Activated CD8-positive, alpha-beta memory T cell treated with anti-CD3 and anti-CD28 coated beads, Interleukin-2, amount 10 ng/mL, durations not matched to agents 7 days and 5 days (primary cell): ENCODE measurements around the gene PLXNA4. TPM values are rescaled to one million over a fixed set of nuclear protein-coding genes. Genes with fewer than 3 reads are reported as not detected.

ENCODE experiments used
- ATAC-seq: fragments of 150-1000 bp; cut with Tn5 transposase; one replicate; pipeline ENCODE4 v1.10.0; 2021; ENCODE audit warnings: moderate library complexity
- CTCF ChIA-PET: fragments of 350-600 bp; sonication (Branson Sonifier 250); formaldehyde crosslinking; loops from one replicate; lab custom pipeline; 2021; ENCODE audit warnings: antibody characterized with exemption; lab: Charles Lee
- DNase-seq: peaks from one replicate; pipeline ENCODE4 v3.0.0-alpha.2; 2020
- H3K27ac Mint-ChIP-seq: one replicate; pipeline ENCODE4 v1.8.0; 2021; ENCODE audit warnings: mild to moderate bottlenecking, mixed read lengths
- H3K27me3 Mint-ChIP-seq: one replicate; pipeline ENCODE4 v1.8.0; 2021; ENCODE audit warnings: mixed read lengths
- H3K36me3 Mint-ChIP-seq: one replicate; pipeline ENCODE4 v1.8.0; 2021; ENCODE audit warnings: mild to moderate bottlenecking, mixed read lengths
- H3K4me1 Mint-ChIP-seq: one replicate; pipeline ENCODE4 v1.8.0; 2021; ENCODE audit warnings: mixed read lengths
- H3K4me3 Mint-ChIP-seq: one replicate; pipeline ENCODE4 v1.8.0; 2021; ENCODE audit warnings: mild to moderate bottlenecking, moderate library complexity, mixed read lengths
- H3K9me3 Mint-ChIP-seq: one replicate; pipeline ENCODE4 v1.8.0; 2022; ENCODE audit warnings: low read depth, mixed read lengths
- total RNA-seq, 2 experiments: library from RNA; stranded (reverse); gene quantifications; one replicate each; pipeline ENCODE4 v1.2.3, GENCODE V29; 2021

PLXNA4 gene
- total RNA-seq, 2 experiments from 2014 or later = 1.2 to 1.6 TPM

- no peak overlapping the region for H3K4me3 Mint-ChIP-seq
- peaks cover 57% of the 10 kb centered on the region for H3K27me3 Mint-ChIP-seq
- peaks cover 11% of the 10 kb centered on the region for H3K4me1 Mint-ChIP-seq
These were observed 4.5 kb upstream of the PLXNA4 start for GRCh38 chr7:132580717-132581285.

GRCh38 chr7:132580277-132580676, 4.0 kb upstream of the PLXNA4 start:
- H3K9me3 Mint-ChIP-seq = no peaks in the 10 kb centered on the region
- no peak overlapping the region for H3K27ac Mint-ChIP-seq
- CTCF ChIA-PET = interaction anchor here (0.7 to 11.8 kb wide), 56 partner anchors 10 to 892 kb away, joined by 3 to 216 read pairs (median 4); no protein-coding TSS in a partner anchor
- peaks cover 12% of the 10 kb centered on the region for H3K4me1 Mint-ChIP-seq
- ATAC-seq (no peak), DNase-seq (no peak)
- H3K27me3 Mint-ChIP-seq = peaks cover 59% of the 10 kb centered on the region
- no peak overlapping the region for H3K4me3 Mint-ChIP-seq
- no peaks in the 10 kb centered on the region for H3K36me3 Mint-ChIP-seq

More at GRCh38 chr7:132580717-132581285, 4.5 kb upstream of the PLXNA4 start:
- peak; percentile 81 for DNase-seq
- ATAC-seq = peak; percentile 82
- no peaks in the 10 kb centered on the region for H3K9me3 Mint-ChIP-seq
- no peak overlapping the region for H3K27ac Mint-ChIP-seq
- CTCF ChIA-PET = interaction anchor here (0.7 to 11.8 kb wide), 57 partner anchors 10 to 893 kb away, joined by 3 to 216 read pairs (median 4); no protein-coding TSS in a partner anchor
- no peaks in the 10 kb centered on the region for H3K36me3 Mint-ChIP-seq

GRCh38 chr7:132579260-132579899, 3.1 kb upstream of the PLXNA4 start:
- ATAC-seq (no peak), DNase-seq (no peak)
- H3K4me3 Mint-ChIP-seq = no peak overlapping the region
- no peak overlapping the region for H3K27ac Mint-ChIP-seq
- H3K9me3 Mint-ChIP-seq = no peaks in the 10 kb centered on the region
- CTCF ChIA-PET = interaction anchor here (1.1 to 11.8 kb wide), 11 partner anchors 10 to 854 kb away, joined by 3 to 216 read pairs (median 11); no protein-coding TSS in a partner anchor
- H3K4me1 Mint-ChIP-seq = peaks cover 15% of the 10 kb centered on the region
- no peaks in the 10 kb centered on the region for H3K36me3 Mint-ChIP-seq
- H3K27me3 Mint-ChIP-seq = peaks cover 62% of the 10 kb centered on the region

- CTCF ChIA-PET = interaction anchor here (1.1 to 11.8 kb wide), 6 partner anchors 22 to 260 kb away, joined by 3 to 216 read pairs (median 8); no protein-coding TSS in a partner anchor
- DNase-seq (no peak), ATAC-seq (no peak)
- Mint-ChIP-seq H3K36me3 (no peaks in the 10 kb centered on the region), H3K27me3 (peaks cover 68% of the 10 kb centered on the region), H3K4me3 (no peak overlapping the region), H3K9me3 (no peaks in the 10 kb centered on the region), H3K4me1 (peaks cover 15% of the 10 kb centered on the region), H3K27ac (no peak overlapping the region)
These were observed 2.6 kb upstream of the PLXNA4 start for GRCh38 chr7:132578826-132579225.

GRCh38 chr7:132578050-132578370, 1.7 kb upstream of the PLXNA4 start:
- DNase-seq (no peak), ATAC-seq (no peak)
- H3K4me3 Mint-ChIP-seq = no peak overlapping the region
- no peaks in the 10 kb centered on the region for H3K36me3 Mint-ChIP-seq
- H3K27me3 Mint-ChIP-seq = peaks cover 72% of the 10 kb centered on the region
- H3K4me1 Mint-ChIP-seq = peaks cover 15% of the 10 kb centered on the region
- H3K9me3 Mint-ChIP-seq = no peaks in the 10 kb centered on the region
- CTCF ChIA-PET = interaction anchor here (0.9 to 11.8 kb wide), 5 partner anchors 9 to 259 kb away, joined by 3 to 216 read pairs (median 4); no protein-coding TSS in a partner anchor
- H3K27ac Mint-ChIP-seq = no peak overlapping the region

GRCh38 chr7:132577206-132578049, 1.2 kb upstream of the PLXNA4 start:
- Mint-ChIP-seq H3K27ac (no peak overlapping the region), H3K4me1 (peaks cover 15% of the 10 kb centered on the region), H3K36me3 (no peaks in the 10 kb centered on the region), H3K9me3 (no peaks in the 10 kb centered on the region), H3K27me3 (peaks cover 76% of the 10 kb centered on the region), H3K4me3 (no peak overlapping the region)
- ATAC-seq = peak; percentile 27
- CTCF ChIA-PET = interaction anchor here (0.9 to 11.8 kb wide), 5 partner anchors 10 to 259 kb away, joined by 3 to 216 read pairs (median 4); no protein-coding TSS in a partner anchor
- DNase-seq = no peak

- DNase-seq (no peak), ATAC-seq (no peak)
- CTCF ChIA-PET = interaction anchor here (1.3 to 11.8 kb wide), 4 partner anchors 128 to 258 kb away, joined by 4 to 216 read pairs (median 59); no protein-coding TSS in a partner anchor
- H3K36me3 Mint-ChIP-seq = no peaks in the 10 kb centered on the region
- no peaks in the 10 kb centered on the region for H3K9me3 Mint-ChIP-seq
- peaks cover 80% of the 10 kb centered on the region for H3K27me3 Mint-ChIP-seq
- peak overlapping the region; percentile 25 for H3K4me3 Mint-ChIP-seq
- H3K27ac Mint-ChIP-seq = no peak overlapping the region
- H3K4me1 Mint-ChIP-seq = peaks cover 15% of the 10 kb centered on the region
These were observed 433 bp upstream of the PLXNA4 start for GRCh38 chr7:132576721-132577085.

- peaks cover 88% of the 10 kb centered on the region for H3K27me3 Mint-ChIP-seq
- peak overlapping the region; percentile 29 for H3K4me3 Mint-ChIP-seq
- peaks cover 14% of the 10 kb centered on the region for H3K4me1 Mint-ChIP-seq
- H3K27ac Mint-ChIP-seq = no peak overlapping the region
- CTCF ChIA-PET = interaction anchor here (2.2 to 11.8 kb wide), 3 partner anchors 18 to 257 kb away, joined by 9 to 216 read pairs (median 9); no protein-coding TSS in a partner anchor
- H3K9me3 Mint-ChIP-seq = no peaks in the 10 kb centered on the region
- H3K36me3 Mint-ChIP-seq = no peaks in the 10 kb centered on the region
- no peak for ATAC-seq
- DNase-seq = no peak
These were observed 770 bp downstream of the PLXNA4 start for GRCh38 chr7:132575419-132575981.

- DNase-seq (no peak), ATAC-seq (no peak)
- CTCF ChIA-PET = interaction anchor here (2.2 to 11.8 kb wide), 3 partner anchors 17 to 256 kb away, joined by 9 to 216 read pairs (median 9); no protein-coding TSS in a partner anchor
- H3K36me3 Mint-ChIP-seq = no peaks in the 10 kb centered on the region
- H3K27ac Mint-ChIP-seq = no peak overlapping the region
- no peak overlapping the region for H3K4me3 Mint-ChIP-seq
- H3K27me3 Mint-ChIP-seq = peaks cover 84% of the 10 kb centered on the region
- peaks cover 10% of the 10 kb centered on the region for H3K4me1 Mint-ChIP-seq
- H3K9me3 Mint-ChIP-seq = no peaks in the 10 kb centered on the region
These were observed 2.0 kb downstream of the PLXNA4 start for GRCh38 chr7:132574223-132574622.

GRCh38 chr7:132573251-132573955, 2.9 kb downstream of the PLXNA4 start:
- CTCF ChIA-PET = interaction anchor here (2.2 to 11.8 kb wide), 3 partner anchors 16 to 255 kb away, joined by 9 to 216 read pairs (median 9); no protein-coding TSS in a partner anchor
- no peak for DNase-seq

GRCh38 chr7:132572526-132572925, 3.7 kb downstream of the PLXNA4 start:
- DNase-seq = no peak
- Mint-ChIP-seq H3K4me1 (peaks cover 6% of the 10 kb centered on the region), H3K27me3 (peaks cover 78% of the 10 kb centered on the region), H3K9me3 (no peaks in the 10 kb centered on the region), H3K27ac (no peak overlapping the region), H3K36me3 (no peaks in the 10 kb centered on the region), H3K4me3 (no peak overlapping the region)
- CTCF ChIA-PET = interaction anchor here (11.8 kb wide), 1 partner anchor 178 kb away, joined by 216 read pairs; no protein-coding TSS in a partner anchor
- ATAC-seq = no peak

More at GRCh38 chr7:132573251-132573955, 2.9 kb downstream of the PLXNA4 start:
- Mint-ChIP-seq H3K36me3 (no peaks in the 10 kb centered on the region), H3K27me3 (peaks cover 83% of the 10 kb centered on the region), H3K4me1 (peaks cover 10% of the 10 kb centered on the region), H3K4me3 (no peak overlapping the region), H3K27ac (no peak overlapping the region), H3K9me3 (no peaks in the 10 kb centered on the region)
- ATAC-seq = no peak

GRCh38 chr7:132571970-132572369, 4.3 kb downstream of the PLXNA4 start:
- no peak overlapping the region for H3K4me3 Mint-ChIP-seq
- no peak for DNase-seq
- no peak for ATAC-seq
- H3K27ac Mint-ChIP-seq = no peak overlapping the region
- no peaks in the 10 kb centered on the region for H3K36me3 Mint-ChIP-seq
- CTCF ChIA-PET = interaction anchor here (11.8 kb wide), 1 partner anchor 177 kb away, joined by 216 read pairs; no protein-coding TSS in a partner anchor
- H3K27me3 Mint-ChIP-seq = peaks cover 83% of the 10 kb centered on the region
- H3K9me3 Mint-ChIP-seq = no peaks in the 10 kb centered on the region
- H3K4me1 Mint-ChIP-seq = peaks cover 5% of the 10 kb centered on the region
